RWPE2 (cell line): ENCODE measurements around the gene GAS2L2.

ENCODE experiments used
- ATAC-seq: fragments of 200-7000 bp; cut with Tn5 transposase; 3 replicates; pipeline ENCODE4 v1.9.1; 2021; ENCODE audit warnings: low read depth
- DNase-seq: peaks from one replicate; pipeline ENCODE4 v3.0.0-alpha.2; 2020; ENCODE audit warnings: low spot score
- H3K27ac ChIP-seq: fragments of 450-650 bp; 2 replicates; pipeline ENCODE4 v1.5.1; 2017; ENCODE audit warnings: mild to moderate bottlenecking; ENCODE audit not compliant: poor library complexity, severe bottlenecking
- H3K27me3 ChIP-seq: fragments of 250-450 bp; sonication (Bioruptor Pico); 2 replicates; pipeline ENCODE4 v1.5.1; 2021; ENCODE audit warnings: mild to moderate bottlenecking, moderate library complexity; ENCODE audit not compliant: insufficient read depth, poor library complexity, severe bottlenecking
- H3K36me3 ChIP-seq: fragments of 250-450 bp; sonication (Bioruptor Pico); 2 replicates; pipeline ENCODE4 v1.5.1; 2020; ENCODE audit warnings: low read depth, mild to moderate bottlenecking, moderate library complexity
- H3K4me1 ChIP-seq: fragments of 250-450 bp; sonication (Bioruptor Pico); 2 replicates; pipeline ENCODE4 v1.5.1; 2021; ENCODE audit warnings: mild to moderate bottlenecking, moderate library complexity; ENCODE audit not compliant: insufficient read depth, poor library complexity, severe bottlenecking
- H3K4me3 ChIP-seq: fragments of 250-450 bp; sonication (Bioruptor Pico); 2 replicates; pipeline ENCODE4 v1.5.1; 2021; ENCODE audit warnings: mild to moderate bottlenecking, moderate library complexity; ENCODE audit not compliant: severe bottlenecking
- H3K9me3 ChIP-seq: fragments of 250-450 bp; sonication (Bioruptor Pico); 2 replicates; pipeline ENCODE4 v1.5.1; 2021; ENCODE audit warnings: mild to moderate bottlenecking, moderate library complexity; ENCODE audit not compliant: severe bottlenecking
- CTCF ChIP-seq: fragments of 450-650 bp; IDR thresholded peaks from one replicate; pipeline ENCODE4 v1.5.1; 2017; ENCODE audit warnings: mild to moderate bottlenecking, moderate library complexity; ENCODE audit not compliant: poor library complexity, severe bottlenecking

Gene GAS2L2

GRCh38 chr17:35791681-35792350 lies 38.8 kb upstream of the GAS2L2 start:
- DNase-seq (no peak), ATAC-seq (no peak)
- TF ChIP-seq CTCF, result no peak
- H3K9me3 ChIP-seq, result no peaks in the 10 kb centered on the region
- H3K4me1 ChIP-seq, result peaks cover 45% of the 10 kb centered on the region
- no peaks in the 10 kb centered on the region for H3K27me3 ChIP-seq
- H3K27ac ChIP-seq, result peak overlapping the region; percentile 91
- H3K36me3 ChIP-seq, result no peaks in the 10 kb centered on the region
- no peak overlapping the region for H3K4me3 ChIP-seq

- Histone ChIP-seq H3K27ac (peak overlapping the region; percentile 91), H3K36me3 (no peaks in the 10 kb centered on the region), H3K4me3 (no peak overlapping the region), H3K27me3 (no peaks in the 10 kb centered on the region), H3K9me3 (no peaks in the 10 kb centered on the region), H3K4me1 (peaks cover 52% of the 10 kb centered on the region)
- DNase-seq (no peak), ATAC-seq (no peak)
- TF ChIP-seq CTCF, result no peak
Measured at GRCh38 chr17:35790841-35791240, 37.8 kb upstream of the GAS2L2 start.

GRCh38 chr17:35788477-35789368 lies 35.7 kb upstream of the GAS2L2 start:
- no peak overlapping the region for H3K4me3 ChIP-seq
- no peaks in the 10 kb centered on the region for H3K27me3 ChIP-seq
- H3K4me1 ChIP-seq, result peaks cover 71% of the 10 kb centered on the region
- no peaks in the 10 kb centered on the region for H3K9me3 ChIP-seq
- peak; percentile 76 for ATAC-seq
- H3K36me3 ChIP-seq, result no peaks in the 10 kb centered on the region
- H3K27ac ChIP-seq, result peak overlapping the region; percentile 91
- no peak for TF ChIP-seq CTCF
- DNase-seq, result no peak

- H3K4me1 ChIP-seq, result peaks cover 77% of the 10 kb centered on the region
- ATAC-seq (no peak), DNase-seq (no peak)
- peaks cover 3% of the 10 kb centered on the region; the same call in 1 of the 2 replicates for H3K36me3 ChIP-seq
- no peak for TF ChIP-seq CTCF
- no peaks in the 10 kb centered on the region for H3K27me3 ChIP-seq
- peak overlapping the region; percentile 91 for H3K27ac ChIP-seq
- H3K4me3 ChIP-seq, result no peak overlapping the region
- H3K9me3 ChIP-seq, result no peaks in the 10 kb centered on the region
Measured at GRCh38 chr17:35786941-35787432, 33.9 kb upstream of the GAS2L2 start.
